HG03354 (cell line): Measurements from ENCODE around the gene SC5D.
A peak's percentile ranks its signal among the peaks of the same experiment; 100 is the strongest.

ENCODE experiments used
- ATAC-seq: cut with Tn5 transposase; IDR thresholded peaks from one replicate; pipeline ENCODE4 v1.9.1; 2021; ENCODE audit warnings: mild to moderate bottlenecking; ENCODE audit not compliant: unreplicated experiment, poor library complexity, severe bottlenecking

The SC5D gene

DNA sequence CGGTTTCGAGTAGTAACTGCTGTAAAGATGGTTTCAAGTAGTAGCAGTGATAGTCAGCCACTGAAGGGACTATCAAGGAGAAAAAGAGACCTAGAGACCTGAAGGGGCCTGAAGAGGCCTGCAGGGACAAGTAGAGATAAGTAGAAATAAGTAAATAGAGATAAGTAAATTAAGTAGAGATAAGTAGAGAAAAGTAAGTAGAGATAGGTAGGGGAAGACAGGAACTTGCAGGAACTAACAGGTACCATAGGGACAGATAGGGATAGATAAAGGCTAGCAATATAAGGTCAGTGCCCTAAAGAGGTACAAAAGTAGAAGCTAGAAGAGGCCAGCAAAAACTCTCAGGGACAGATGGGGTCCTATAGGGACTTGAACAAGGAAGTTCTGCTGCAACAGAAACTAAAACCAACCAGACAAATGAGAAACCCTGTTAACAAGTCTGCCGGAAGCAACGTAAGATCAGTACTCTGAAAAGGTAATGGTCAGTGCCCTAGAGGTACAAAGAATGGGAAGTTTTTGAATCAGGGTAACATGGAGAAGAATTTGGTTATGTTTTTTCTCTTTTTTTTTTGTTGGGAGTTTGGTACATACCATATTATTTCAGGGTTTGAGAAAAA is 9.6 kb upstream of the SC5D start:
- peak; percentile 94 for ATAC-seq

DNA sequence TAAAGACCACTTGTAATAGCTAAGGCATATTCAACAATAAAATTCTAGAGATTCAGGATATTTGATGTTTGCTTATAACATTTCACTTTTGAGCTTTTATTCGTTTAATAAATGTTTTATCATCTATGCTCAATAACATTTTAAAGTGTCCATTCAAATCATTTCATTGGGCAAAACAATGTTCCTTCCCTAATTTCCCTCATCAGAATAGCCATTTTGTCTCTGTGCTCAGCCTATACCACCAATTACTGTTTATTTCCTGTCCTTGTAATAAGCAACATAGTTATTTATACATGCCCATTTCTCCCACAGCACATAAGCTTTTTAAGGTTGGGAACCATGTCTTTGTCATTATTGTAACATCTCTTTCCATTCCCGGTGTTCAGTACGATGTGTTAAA is 1.3 kb upstream of the SC5D start:
- ATAC-seq: no peak

DNA sequence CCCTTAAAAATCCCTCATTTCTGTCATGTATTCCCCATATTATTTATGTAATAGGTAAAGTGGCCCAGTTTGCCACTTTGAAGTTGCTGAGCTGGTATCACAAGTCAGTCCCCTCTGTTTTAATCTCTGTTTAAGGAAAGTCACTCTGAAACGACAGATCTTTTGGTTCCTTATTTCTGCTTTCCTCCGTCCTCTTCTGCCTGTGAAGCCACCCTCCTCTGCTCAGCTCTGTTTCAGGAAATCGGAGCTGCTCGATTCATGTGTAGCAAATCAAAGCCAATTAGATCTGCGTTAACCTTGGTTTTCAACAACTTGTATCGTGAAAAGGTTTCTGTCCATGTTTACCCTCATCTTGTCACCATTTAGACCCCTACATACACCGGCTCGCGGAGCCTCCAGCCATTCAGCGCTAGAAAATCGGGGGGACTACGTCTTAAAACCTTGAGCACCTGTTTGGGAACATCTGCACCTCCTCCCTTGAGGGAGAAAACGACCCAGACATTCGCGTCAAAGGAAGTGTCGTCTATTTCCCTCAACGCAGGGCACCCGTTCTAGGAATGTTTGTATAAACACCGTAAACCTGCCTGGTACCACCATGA is 576 bp upstream of the SC5D start:
- no peak for ATAC-seq

DNA sequence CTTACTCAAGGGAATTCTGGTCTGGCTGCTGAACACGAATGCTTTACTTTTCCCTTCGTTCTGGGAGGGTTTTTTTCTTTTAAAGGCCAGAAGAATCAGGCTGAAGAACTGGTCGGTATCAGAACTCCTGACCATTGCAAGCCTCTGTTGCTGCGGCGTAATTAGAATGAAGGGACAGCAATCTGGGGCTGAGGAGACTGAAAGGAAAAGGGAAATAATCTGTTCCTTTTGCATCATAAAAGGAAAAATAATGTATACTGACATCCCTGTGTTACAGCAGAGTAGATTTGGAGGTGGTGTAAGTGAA is 670 bp downstream of the SC5D start:
- ATAC-seq: no peak

DNA sequence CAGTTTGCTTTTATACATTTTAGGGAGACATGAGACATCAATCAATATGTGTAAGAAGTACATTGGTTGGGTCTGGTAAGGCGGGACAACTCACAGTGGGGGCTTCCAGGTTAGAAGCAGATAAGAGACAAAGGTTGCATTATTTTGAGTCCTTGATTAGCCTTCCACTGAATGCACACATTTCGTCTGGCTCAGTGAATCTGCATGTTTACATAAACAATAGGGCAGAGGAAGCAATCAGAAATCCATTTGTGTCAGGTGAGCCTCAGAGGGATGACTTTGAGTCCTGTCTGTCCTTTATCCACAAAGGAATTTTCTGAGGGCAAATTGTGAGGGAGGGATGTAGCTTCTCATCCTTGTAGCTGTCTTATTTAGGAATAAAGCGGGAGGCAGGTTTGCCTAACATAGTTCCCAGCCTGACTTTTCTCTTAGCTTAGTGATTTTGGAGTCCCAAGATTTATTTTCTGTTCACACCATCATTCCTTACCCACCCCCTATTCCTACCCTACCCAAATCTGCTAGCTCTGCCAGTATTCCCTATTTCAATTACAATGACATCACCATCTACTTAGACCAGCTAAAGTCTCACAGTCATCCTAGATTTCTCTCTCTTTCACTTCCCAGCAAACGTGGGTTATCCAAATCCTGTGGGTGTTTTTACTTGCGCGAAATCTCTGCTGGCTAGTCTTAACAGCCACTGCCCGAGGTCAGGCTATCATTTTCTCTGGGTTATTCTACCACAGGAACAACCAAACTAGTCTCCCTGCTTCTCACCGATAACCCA is 2.9 kb downstream of the SC5D start:
- ATAC-seq: no peak

DNA sequence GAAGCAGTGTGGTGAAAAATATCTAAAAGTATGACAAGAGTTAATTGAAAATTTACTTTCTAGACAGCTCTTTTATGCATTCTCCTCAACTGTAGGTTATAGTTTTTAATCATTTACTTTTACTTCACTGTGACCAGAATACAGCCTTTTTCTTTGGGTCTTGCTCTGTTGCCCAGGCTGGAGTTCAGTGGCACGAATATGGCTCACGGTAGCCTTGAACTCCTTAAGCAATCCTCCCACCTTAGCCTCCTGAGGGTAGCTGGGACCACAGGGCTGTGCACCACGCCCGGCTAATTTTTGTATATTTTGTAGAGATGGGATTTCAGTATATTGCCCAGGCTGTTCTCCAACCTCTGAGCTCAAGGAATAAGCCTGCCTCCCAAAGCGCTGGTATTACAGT is 5.3 kb downstream of the SC5D start:
- no peak for ATAC-seq

DNA sequence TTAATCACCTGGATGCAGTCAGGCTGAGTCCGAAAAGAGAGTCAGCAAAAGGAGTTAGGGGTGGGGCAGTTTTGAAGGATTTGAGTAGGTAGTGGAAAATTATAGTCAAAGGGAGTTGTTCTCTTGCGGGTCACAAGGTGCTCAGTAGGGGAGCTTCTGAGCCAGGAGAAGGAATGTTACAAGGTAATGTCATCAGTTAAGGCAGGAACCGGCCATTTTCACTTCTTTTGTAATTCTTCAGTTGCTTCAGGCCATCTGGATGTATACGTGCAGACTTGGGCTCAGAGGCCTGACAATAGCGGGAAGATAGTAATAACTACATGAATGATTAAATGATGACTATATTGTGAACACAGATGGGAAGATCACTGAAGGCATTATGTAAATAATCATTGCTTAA is 6.2 kb downstream of the SC5D start:
- no peak for ATAC-seq

DNA sequence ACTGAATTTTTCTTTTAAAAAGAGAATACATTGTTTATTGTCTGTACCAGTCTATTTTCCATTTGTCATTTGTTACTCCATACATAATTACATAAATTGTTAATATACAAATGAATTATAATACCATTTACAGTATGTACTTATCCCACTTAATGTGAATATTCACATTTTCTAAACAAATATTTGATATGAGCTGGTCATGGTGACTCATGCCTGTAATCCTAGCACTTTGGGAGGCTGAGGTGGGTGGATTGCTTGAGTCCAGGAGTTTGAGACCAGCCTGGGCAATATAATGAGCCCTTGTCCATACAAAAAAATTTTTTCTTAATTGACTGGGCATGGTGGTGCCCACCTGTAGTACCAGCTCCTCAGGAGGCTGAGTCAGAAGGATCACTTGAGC is 6.8 kb downstream of the SC5D start:
- no peak for ATAC-seq

DNA sequence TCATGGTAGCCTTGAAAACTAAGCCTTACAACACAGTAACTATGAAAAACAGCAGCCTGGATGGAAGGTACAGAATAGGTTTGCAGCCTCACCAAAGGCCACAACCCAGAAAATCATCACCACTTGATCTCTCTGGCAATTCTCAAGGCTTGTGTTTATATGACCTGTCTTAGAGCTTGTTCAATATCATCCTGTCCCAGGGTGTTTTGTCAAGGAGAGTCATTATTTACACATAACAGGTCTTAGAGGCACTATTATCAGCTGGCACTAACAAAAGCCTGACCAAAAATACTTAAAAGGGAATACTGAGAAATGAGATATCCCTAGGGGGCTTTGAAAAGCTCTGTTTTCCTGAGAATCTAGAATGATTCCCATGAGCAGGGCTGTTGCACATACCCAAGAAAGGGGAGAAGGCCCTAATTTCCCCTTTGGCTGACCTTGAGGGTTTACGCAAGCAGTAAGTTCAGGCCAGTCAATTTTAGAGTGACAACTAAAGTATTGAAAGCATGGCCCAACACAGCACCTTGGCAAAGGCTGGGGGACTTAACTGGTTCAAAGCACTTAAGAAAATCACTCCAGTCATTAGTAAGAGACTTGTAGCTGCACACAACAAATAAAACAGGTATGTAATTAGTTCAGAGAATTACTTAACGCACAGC is 7.9 kb downstream of the SC5D start:
- no peak for ATAC-seq

DNA sequence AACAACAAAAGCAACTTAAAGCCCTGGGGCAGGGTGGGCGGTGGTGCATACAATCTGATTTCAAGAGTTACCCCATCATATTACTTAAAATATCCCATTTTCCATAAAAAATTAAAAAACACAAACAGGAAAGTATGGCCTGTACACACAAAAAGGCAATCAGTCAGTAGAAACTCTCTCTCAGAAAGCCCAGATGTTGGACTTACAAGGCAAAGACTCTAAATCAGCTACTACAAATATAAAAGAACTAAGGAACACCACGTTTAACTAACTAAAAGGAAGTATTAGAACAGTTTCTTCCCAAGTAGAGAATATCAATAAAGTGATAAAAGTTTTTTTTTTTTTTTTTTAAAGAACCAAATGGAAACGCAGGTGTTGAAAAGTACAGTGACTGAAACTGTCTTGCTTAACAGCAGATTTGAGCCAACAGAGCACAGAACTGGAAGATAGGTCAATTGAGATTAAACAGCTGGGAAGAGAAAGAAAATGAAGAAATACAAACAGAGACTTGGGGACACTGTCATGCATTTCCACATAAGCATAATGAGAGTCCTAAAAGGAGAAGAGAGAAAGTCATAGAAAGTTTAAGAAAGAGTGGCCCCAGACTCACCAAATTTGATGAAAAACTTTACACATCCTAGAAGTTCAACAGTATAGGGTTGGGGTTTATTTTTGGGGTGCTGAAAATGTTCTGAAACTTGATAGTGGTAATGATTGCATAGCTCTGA is 8.6 kb downstream of the SC5D start:
- ATAC-seq: no peak

DNA sequence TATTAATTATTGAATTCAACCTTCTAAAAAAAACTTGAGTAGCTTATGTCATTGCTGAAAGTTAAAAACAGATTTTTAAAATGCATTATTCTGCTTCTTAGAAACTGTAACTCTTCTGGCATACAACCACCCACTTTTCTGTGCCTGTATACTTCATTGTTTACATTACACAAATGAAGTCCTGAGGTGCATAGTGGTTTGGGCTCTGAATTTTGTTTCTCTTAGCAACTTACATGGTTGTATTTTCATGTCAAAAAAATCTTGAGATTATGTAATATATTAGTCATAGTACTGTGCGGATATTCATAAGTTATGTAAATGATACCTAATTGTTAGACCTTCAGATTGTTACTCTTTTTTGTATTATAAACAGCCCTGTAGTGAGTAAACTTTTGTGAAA is 12.2 kb downstream of the SC5D start:
- ATAC-seq: no peak

DNA sequence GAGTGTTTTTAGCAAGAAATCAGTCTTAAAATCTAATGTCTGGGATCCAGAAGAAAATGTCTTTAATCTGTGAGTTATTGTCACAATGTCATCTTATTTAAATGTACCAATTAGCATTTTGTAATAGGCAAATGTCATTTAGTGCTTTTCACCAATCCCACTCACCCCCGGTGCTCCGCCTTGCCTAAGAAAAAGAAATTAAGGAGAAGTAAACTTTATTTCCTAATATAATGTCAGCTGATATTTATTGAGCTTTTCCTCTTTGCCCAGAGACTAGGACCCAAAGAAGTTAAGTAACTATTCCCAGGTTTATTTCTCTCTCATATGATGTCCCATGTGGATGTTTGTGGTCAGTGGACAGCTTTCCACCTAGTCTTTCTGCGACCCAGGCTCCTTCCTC is 16.2 kb downstream of the SC5D start:
- no peak for ATAC-seq

DNA sequence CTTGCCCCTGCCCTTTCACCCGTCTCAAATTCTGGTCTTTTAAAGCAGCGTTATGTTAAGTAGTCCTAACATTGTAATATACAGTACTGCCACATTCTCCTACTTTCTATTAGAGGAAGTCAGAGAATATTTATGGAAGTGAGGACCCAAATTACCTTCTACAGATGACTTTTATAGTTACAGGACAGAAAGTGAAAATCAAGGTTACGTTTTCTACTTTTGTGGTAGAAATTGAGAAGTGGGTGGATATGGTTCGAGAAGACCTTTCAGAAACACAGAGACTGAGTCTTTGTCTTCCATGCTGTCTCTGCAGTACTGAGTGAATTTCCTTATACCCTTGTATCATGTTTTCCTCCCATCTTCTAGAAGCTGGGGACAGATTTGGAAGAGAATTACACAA is 17.1 kb downstream of the SC5D start:
- ATAC-seq: peak; percentile 83

DNA sequence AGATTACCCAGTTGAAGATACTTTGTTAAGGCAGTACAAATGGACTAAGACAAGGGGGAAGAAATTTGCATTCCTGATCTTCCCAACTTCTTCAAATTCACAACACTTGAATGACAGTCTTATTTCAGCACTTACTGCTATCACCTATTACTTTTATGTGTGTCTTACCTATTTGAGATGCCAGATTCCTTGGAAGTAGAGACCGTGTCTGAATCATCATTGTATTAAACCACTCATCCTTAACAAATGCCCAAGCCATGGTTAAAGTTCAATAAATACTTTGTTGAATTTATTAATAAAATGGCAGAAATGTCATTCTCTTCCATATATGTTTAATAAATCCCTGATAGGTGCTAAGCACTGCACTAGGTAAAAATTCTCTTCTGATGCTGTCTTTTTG is 18.3 kb downstream of the SC5D start:
- no peak for ATAC-seq

DNA sequence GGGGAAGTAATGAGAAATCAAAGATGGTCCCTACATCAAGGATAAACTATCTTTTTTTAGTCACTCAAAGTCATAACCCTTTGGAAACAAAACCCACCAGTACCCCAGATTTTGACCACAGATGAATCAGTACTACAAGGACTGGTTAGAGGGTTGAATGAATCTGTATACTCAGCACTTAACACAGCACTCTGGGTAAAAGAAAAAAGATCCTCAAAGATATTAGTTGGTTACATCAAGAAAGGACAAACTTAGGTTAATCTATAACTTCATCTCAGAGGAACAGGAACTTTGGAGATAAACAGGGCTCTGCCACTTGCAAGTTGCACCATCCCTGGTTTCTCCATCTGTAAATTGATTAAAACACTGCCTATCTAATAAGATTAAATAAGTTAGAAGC is 18.8 kb downstream of the SC5D start:
- no peak for ATAC-seq

DNA sequence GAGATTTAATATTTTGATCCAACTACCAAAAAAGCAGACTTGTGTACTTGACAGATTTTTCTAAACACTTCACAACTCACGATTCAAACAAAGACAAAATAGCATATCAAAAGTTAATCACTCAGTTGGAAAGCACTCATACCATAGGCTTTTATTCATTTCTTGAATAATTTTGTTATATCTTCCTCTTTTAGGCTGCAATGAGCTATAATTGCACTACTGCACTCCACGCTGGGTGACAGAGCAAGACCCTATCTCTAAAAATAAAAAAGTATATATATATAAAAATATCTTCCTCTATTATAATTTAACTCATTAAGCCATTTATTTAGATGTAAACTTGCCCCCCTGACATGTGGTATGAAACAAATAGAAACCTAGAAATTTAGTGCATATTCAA is 19.9 kb downstream of the SC5D start:
- ATAC-seq: no peak

DNA sequence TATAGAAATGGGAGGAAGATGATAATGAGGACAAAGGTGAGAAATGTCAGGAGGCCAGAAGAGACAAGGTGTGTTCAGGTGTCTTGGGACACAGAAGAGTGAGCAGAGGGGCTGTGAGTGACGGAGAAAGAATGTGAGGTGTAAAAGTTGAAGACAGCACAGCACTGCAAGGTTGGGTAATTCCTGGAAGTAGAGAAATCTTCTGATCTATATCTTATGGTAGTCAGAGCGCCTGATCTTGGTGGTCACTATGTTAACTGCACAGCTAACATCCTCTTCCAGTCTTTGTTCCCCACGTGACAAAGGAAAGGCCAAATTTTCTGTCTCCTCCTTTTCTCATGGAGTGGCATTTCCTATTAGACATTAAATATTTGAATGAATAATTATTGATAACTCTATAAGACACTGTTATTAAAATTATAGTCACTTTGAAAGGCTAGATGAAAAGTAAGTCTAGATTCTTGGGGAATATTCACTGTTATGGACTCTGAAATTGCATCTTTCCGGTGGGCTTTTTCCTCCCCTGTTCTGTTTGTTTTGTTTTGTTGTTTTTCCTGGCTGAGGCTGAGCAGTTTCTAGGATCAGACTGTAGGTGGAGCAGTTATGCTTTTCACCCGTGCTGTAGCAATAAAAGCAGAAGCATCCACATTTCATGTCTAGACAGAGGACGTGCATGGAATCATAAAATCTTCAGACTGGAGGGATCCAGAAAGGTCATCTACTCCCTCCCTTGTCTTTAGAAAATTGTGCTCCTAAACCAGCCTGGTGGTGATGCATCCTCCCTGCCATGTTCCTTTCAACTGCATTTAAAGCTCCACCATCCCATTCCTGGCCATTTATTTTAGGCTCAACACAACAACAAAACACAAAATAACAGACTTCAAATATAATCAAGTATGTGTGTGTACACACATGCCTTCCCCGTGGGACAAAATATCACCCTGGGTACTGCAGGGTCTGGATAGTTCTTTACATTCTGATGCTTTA is 26.6 kb downstream of the SC5D start:
- ATAC-seq: peak; percentile 68

DNA sequence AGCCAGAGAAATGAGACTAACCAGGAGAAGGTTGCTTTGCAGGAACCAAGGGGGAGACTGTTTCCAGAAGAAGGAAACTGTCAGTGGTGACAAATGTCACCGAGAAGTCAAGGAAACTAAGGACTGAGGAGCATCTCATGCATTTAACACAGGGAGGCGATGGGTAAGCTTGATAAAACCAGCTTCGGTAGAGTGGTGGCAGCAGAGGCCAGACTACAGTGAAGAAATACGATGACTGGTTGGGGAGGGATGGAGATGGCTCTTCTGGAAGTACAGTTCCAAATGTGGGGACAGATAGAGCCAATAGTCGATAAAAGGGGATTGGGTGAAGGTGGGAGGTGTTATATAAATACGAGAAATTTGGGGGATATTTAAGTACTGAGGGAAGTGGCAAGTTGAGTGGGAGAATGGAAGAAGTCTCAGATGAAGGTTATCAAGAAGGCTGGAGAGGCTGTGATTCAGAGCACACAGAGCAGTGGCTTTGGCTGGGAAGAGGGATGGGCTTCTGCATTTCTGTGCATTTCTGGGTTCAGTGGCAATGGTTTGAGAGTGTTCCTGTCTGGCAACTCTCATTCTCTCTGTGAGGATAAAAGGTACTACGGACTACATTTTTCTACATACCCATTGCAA is 29.2 kb downstream of the SC5D start:
- peak; percentile 64 for ATAC-seq
